Smooth muscle cell of the pulmonary artery (primary cell): ENCODE results near the gene RSPH10B2. TPM values are rescaled to one million over a fixed set of nuclear protein-coding genes. Genes with fewer than 3 reads are reported as not detected.

ENCODE experiments used
- total RNA-seq: library from RNA; depleted of rRNA; stranded (reverse); fragments of >200 nt; gene quantifications from 2 replicates; pipeline ENCODE4 v1.2.3, GENCODE V29; 2014

Gene RSPH10B2
- total RNA-seq, result 0.20 TPM in 1 of 2 replicates, not detected in the other

GRCh38 chr7:6753964-6754363, at the start of gene RSPH10B2:
RSPH10B2 (plus strand) TSS chr7:6754103; CDS start chr7:6757678, 3,575 bp downstream.

GRCh38 chr7:6706666-6707407, 47.1 kb upstream of the RSPH10B2 start, which contains the start of gene ZNF12:
ZNF12 (minus strand) TSS chr7:6706947; CDS start chr7:6705173, 1,774 bp downstream.

GRCh38 chr7:6826151-6826550, 72.2 kb downstream of the RSPH10B2 start, which contains the start of gene CCZ1B:
CCZ1B (minus strand) TSS chr7:6826275; CDS start chr7:6826197, 78 bp downstream.

Other genes starting within 250 kb of the RSPH10B2 start
- gene GRID2IP, start 202.6 kb upstream of the RSPH10B2 start, total RNA-seq, result 0.07 TPM in 1 of 2 replicates, not detected in the other
- gene ZDHHC4, start 176.6 kb upstream of the RSPH10B2 start, total RNA-seq, result 71.8 and 75.7 TPM in 2 replicates
- gene INTS15, start 164.1 kb upstream of the RSPH10B2 start, total RNA-seq, result 6.9 and 10.1 TPM in 2 replicates
- gene ZNF853, start 138.5 kb upstream of the RSPH10B2 start, total RNA-seq, result 0.78 and 0.99 TPM in 2 replicates
- gene ZNF316, start 116.8 kb upstream of the RSPH10B2 start, total RNA-seq, result 14.7 and 22.7 TPM in 2 replicates
- 19.5 and 21.0 TPM in 2 replicates for gene ZNF12, start 47.2 kb upstream of the RSPH10B2 start, total RNA-seq
- 21.3 and 27.0 TPM in 2 replicates for gene CCZ1B, start 72.2 kb downstream of the RSPH10B2 start, total RNA-seq